ENCODE data around the gene PDE6C. TPM values are rescaled to one million over a fixed set of nuclear protein-coding genes. Genes with fewer than 3 reads are reported as not detected.

The PDE6C gene
- total and polyA plus RNA-seq, 2 donors (not counting 1 experiment from before 2014, with no cell fraction given): not detected

DNA sequence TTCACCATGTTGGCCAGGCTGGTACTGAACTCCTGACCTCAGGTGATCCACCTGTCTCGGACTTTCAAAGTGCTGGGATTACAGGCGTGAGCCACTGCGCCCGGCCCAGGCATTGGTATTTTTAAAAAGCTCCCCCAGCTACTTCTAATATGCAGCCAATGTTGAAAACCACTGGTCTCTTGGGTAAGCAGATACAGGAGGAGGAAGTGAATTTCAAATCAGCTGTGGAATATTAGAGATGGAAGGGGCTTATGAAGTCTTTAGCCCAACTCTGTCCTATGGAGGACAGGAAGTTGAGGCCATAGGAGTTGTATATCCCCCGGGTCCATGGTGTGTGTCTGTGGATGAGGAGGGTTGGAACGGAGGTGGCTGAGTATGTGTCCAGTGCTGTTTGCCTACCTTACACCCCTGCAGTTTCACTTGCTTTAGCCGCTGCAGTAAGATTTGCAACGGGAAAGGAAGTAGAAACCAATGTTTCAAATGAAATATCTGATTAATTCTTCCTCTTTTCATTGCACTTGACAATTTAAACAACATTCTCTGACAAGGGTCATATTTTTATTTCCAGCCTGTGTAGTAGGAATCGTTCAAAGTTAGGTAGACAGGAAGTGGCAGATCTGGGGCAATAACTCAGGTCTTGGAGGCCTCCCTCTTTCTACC lies 3.4 kb downstream of the PDE6C start:
- ATAC-seq (ENCODE audit: low read depth): no peak
- Mint-ChIP-seq H3K27me3 (peaks cover 7% of the 10 kb centered on the region), H3K4me1 (peaks cover 13% of the 10 kb centered on the region), H3K27ac (no peak overlapping the region), H3K4me3 (peak overlapping the region; percentile 69), H3K9me3 (ENCODE audit: insufficient read depth) (no peaks in the 10 kb centered on the region)
- Histone ChIP-seq H3K4me3 (ENCODE audit: control extremely low read depth in 1 of 5, extremely low read depth in 1 of 5, insufficient read depth in 1 of 5, low read depth in 2 of 5, low read length in 4 of 5) (peak overlapping the region in 3 of 5 experiments; percentile 2 to 26 (median 13)), H3K27ac (ENCODE audit: low read length in 2 of 2) (no peak overlapping the region), H3K4me2 (replicated peaks; ENCODE audit: low read depth, low read length, poor library complexity, severe bottlenecking) (peak overlapping the region; percentile 53), H3K27me3 (replicated peaks in 1 of 4; ENCODE audit: control extremely low read depth in 1 of 4, control insufficient read depth in 3 of 4, insufficient read depth in 4 of 4, low read length in 3 of 4) (no peaks in the 10 kb centered on the region), H3K79me2 (ENCODE audit: control insufficient read depth, insufficient read depth, low read length) (no peaks in the 10 kb centered on the region), H3K9me3 (ENCODE audit: control extremely low read depth in 1 of 3, control insufficient read depth in 2 of 3, insufficient read depth in 1 of 3, low read length in 2 of 3) (no peaks in the 10 kb centered on the region), H3K36me3 (replicated peaks in 1 of 2; ENCODE audit: control extremely low read depth in 1 of 2, control insufficient read depth in 1 of 2, extremely low read depth in 1 of 2, insufficient read depth in 2 of 2, low read length in 1 of 2) (no peaks in the 10 kb centered on the region), H2AFZ (ENCODE audit: insufficient read depth, low read depth, low read length, poor library complexity, severe bottlenecking) (peak overlapping the region; percentile 52), H4K20me1 (ENCODE audit: control insufficient read depth, insufficient read depth, low read length, poor library complexity, severe bottlenecking) (no peaks in the 10 kb centered on the region), H3K4me1 (ENCODE audit: control insufficient read depth in 2 of 2, insufficient read depth in 2 of 2, low read length in 2 of 2) (peaks cover 8 to 11% of the 10 kb centered on the region in 2 donors), H3K9ac (ENCODE audit: low read length) (peak overlapping the region; percentile 29)
- peak; percentile 9 for DNase-seq
- 15% methylated on average over 4 of the region's 9 CpGs for whole genome bisulfite sequencing (ENCODE audit: insufficient coverage)
- ChIA-PET CTCF (interaction anchor here (0.7 kb wide), 1 partner anchor 1243 kb away, joined by 4 read pairs; no protein-coding TSS in a partner anchor), POLR2A (no interaction called here)
- TF ChIP-seq EZH2 (IDR thresholded peaks at IDR 0.05; ENCODE audit: borderline replicate concordance, insufficient read depth, low read depth, low read length, poor library complexity, severe bottlenecking): no peak
- TF ChIP-seq, protein P1, sequence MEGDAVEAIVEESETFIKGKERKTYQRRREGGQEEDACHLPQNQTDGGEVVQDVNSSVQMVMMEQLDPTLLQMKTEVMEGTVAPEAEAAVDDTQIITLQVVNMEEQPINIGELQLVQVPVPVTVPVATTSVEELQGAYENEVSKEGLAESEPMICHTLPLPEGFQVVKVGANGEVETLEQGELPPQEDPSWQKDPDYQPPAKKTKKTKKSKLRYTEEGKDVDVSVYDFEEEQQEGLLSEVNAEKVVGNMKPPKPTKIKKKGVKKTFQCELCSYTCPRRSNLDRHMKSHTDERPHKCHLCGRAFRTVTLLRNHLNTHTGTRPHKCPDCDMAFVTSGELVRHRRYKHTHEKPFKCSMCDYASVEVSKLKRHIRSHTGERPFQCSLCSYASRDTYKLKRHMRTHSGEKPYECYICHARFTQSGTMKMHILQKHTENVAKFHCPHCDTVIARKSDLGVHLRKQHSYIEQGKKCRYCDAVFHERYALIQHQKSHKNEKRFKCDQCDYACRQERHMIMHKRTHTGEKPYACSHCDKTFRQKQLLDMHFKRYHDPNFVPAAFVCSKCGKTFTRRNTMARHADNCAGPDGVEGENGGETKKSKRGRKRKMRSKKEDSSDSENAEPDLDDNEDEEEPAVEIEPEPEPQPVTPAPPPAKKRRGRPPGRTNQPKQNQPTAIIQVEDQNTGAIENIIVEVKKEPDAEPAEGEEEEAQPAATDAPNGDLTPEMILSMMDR (IDR thresholded peaks at IDR 0.05): no peak
- intact Hi-C loops (cut with micrococcal nuclease): no loop called here

DNA sequence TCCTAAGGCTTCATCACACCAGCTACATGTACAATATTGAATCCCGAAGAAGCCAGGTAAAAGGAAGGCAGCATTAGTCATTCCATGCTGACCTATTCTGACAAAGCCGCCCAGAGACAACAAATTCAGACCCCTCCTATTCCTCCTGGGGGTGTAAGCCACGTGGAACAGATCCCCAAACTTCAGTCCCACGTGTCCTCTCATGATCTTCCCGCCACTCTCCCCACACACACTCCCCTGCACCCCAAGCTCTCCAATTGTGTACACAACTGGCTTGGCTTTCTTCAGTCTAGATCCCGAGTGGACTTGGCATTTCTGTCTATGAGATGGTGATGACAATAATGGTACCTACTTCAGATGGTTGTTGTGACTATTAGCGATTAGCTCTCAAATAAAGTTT lies 8.6 kb downstream of the PDE6C start:
- peaks cover 2 to 4% of the 10 kb centered on the region in 2 donors for H3K4me1 ChIP-seq (ENCODE audit: control insufficient read depth in 2 of 2, insufficient read depth in 2 of 2, low read length in 2 of 2)
- H3K4me3 ChIP-seq (ENCODE audit: control extremely low read depth in 1 of 5, extremely low read depth in 1 of 5, insufficient read depth in 1 of 5, low read depth in 2 of 5, low read length in 4 of 5): no peak overlapping the region
- H2AFZ ChIP-seq (ENCODE audit: insufficient read depth, low read depth, low read length, poor library complexity, severe bottlenecking): no peak overlapping the region
- intact Hi-C loops (cut with micrococcal nuclease): no loop called here
- ATAC-seq (ENCODE audit: low read depth): no peak
- ChIA-PET CTCF (no interaction called here), POLR2A (no interaction called here)
- 70% methylated on average over 4 of the region's 7 CpGs for WGBS (ENCODE audit: insufficient coverage)
- Mint-ChIP-seq H3K27me3 (peaks cover 13% of the 10 kb centered on the region), H3K27ac (no peak overlapping the region), H3K4me1 (peaks cover 5% of the 10 kb centered on the region), H3K9me3 (ENCODE audit: insufficient read depth) (no peaks in the 10 kb centered on the region), H3K4me3 (no peak overlapping the region)
- DNase-seq: no peak
- no peaks in the 10 kb centered on the region for H4K20me1 ChIP-seq (ENCODE audit: control insufficient read depth, insufficient read depth, low read length, poor library complexity, severe bottlenecking)
- H3K4me2 ChIP-seq (replicated peaks; ENCODE audit: low read depth, low read length, poor library complexity, severe bottlenecking): no peak overlapping the region
- no peak overlapping the region for H3K9ac ChIP-seq (ENCODE audit: low read length)
- TF ChIP-seq, protein P1 (IDR thresholded peaks at IDR 0.05): no peak
- no peak for TF ChIP-seq EZH2 (IDR thresholded peaks at IDR 0.05; ENCODE audit: borderline replicate concordance, insufficient read depth, low read depth, low read length, poor library complexity, severe bottlenecking)
- H3K27ac ChIP-seq (ENCODE audit: low read length in 2 of 2): no peak overlapping the region
- H3K9me3 ChIP-seq (ENCODE audit: control extremely low read depth in 1 of 3, control insufficient read depth in 2 of 3, insufficient read depth in 1 of 3, low read length in 2 of 3): no peaks in the 10 kb centered on the region
- H3K79me2 ChIP-seq (ENCODE audit: control insufficient read depth, insufficient read depth, low read length): no peaks in the 10 kb centered on the region
- H3K36me3 ChIP-seq (replicated peaks in 1 of 2; ENCODE audit: control extremely low read depth in 1 of 2, control insufficient read depth in 1 of 2, extremely low read depth in 1 of 2, insufficient read depth in 2 of 2, low read length in 1 of 2): no peaks in the 10 kb centered on the region
- peaks cover 0 to 5% (median 0%) of the 10 kb centered on the region in 4 experiments for H3K27me3 ChIP-seq (replicated peaks in 1 of 4; ENCODE audit: control extremely low read depth in 1 of 4, control insufficient read depth in 3 of 4, insufficient read depth in 4 of 4, low read length in 3 of 4)

Measured in B cell (primary cell).